Heart left ventricle (tissue), 13 donors: ENCODE data around the gene SNX20.

Source experiments
- POLR2A ChIP-seq, 2 donors: fragments of 450-650 bp; IDR thresholded peaks; one replicate each; pipeline ENCODE4 v1.6.1; 2017; ENCODE audit warnings: antibody characterized with exemption in 2 of 2, mild to moderate bottlenecking in 2 of 2, moderate library complexity in 2 of 2
- TF ChIP-seq, protein P1 (sequence below), 12 donors: fragments of 200-600 bp; sonication (generic) in 4 of 12; IDR thresholded peaks; one replicate each; pipeline versions ENCODE4 v1.5.0 to v1.8.0; 2018 to 2022; ENCODE audit warnings: antibody characterized with exemption in 12 of 12, mild to moderate bottlenecking in 5 of 12
- donor health status: ischemic (EF 13 %, LVEDD 7.1; RV severe dilation, severe dysfunction).
- donor health status: DM: no; HTN: yes; CAD: no.
- donor health status: DM: no; HTN: no; CAD: no.
- donor health status: ischemic (EF 25% LVEDD 6.9; RV normal size, moderate dysfunction).
- donor health status: ischemic (EF 25% LVEDD 5.7; RV mildly dilated, moderate dysfunction).
- donor health status: ischemic (EF 35%, LVEDD 5.7; RV mildly dilated, moderate dysfunction).
- donor health status: nonischemic (EF 11% LVEDD 7.7; RV severe dilation, severe dysfunction).
- donor health status: DM: yes; HTN: yes; CAD: no.
- donor health status: PGD.
- donor health status: ischemic (EF 29% LVEDD 5.4; RV normal size, mild dysfunction).
- donor health status: nonischemic (EF 23%, LVEDD 6.1; RV moderate dilation, normal function).

DNA sequence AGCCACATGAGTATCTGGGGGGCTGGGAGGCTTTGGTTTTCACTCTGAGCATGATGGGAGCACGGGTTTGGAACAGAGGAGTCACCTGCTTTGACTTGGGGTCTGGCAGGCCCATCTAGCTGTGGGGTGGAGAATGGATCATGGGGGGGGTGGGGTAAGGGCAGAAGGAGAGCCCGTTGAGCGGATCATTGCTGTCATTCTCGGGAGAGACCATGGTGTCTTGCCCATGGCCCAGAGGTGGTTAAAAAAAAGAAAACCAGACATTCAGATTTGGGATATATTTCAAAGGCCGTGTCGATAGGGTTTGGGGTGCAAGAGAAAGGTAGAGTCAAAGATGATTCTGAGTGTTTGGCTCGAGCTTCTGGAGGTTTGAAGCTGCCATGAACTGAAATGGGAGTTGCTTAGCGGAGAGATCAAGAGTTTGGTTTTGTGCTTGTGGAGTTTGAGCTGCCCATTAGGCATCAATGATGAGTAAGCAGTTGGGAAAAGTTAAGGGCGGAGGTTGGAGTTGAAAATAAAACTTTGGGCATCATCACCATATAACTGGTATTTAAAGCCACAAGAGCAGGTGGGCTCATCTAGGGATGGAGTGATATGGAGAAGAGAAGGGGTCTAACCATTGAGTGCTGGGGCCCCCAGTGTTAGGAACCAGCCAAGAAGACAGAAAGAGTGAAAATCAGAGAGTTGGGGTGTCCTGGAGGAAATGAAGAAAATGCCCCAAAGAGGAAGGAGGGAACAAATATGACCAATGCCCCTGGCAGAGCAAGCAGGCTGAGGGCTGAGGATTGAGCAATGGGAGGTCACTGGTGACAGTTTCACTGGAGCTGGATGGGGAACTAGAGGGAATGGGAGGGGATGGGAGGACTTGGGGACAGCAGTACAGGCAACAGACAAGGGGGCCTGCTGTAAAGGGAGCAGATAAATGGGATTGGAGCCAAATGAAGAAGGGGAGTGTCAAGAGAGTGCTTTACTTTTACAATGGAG, 14.2 kb upstream of the SNX20 start:
- TF ChIP-seq, protein P1, sequence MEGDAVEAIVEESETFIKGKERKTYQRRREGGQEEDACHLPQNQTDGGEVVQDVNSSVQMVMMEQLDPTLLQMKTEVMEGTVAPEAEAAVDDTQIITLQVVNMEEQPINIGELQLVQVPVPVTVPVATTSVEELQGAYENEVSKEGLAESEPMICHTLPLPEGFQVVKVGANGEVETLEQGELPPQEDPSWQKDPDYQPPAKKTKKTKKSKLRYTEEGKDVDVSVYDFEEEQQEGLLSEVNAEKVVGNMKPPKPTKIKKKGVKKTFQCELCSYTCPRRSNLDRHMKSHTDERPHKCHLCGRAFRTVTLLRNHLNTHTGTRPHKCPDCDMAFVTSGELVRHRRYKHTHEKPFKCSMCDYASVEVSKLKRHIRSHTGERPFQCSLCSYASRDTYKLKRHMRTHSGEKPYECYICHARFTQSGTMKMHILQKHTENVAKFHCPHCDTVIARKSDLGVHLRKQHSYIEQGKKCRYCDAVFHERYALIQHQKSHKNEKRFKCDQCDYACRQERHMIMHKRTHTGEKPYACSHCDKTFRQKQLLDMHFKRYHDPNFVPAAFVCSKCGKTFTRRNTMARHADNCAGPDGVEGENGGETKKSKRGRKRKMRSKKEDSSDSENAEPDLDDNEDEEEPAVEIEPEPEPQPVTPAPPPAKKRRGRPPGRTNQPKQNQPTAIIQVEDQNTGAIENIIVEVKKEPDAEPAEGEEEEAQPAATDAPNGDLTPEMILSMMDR (IDR thresholded peaks at IDR 0.05), result no peak
- no peak for TF ChIP-seq POLR2A (IDR thresholded peaks at IDR 0.05)
